Measurements from ENCODE around the gene RTN4IP1.
"Not testable (repeated sequence)": the region's sequence is repeated elsewhere in the genome, so short reads cannot be mapped to it uniquely, and the experiment has no call there.

Gene RTN4IP1

GRCh38 chr6:106627760-106628159 lies 1.5 kb downstream of the RTN4IP1 start:
- not testable (repeated sequence) for DNase-seq (ENCODE audit: low read depth)

GRCh38 chr6:106626485-106626884 lies 2.8 kb downstream of the RTN4IP1 start:
- DNase-seq (ENCODE audit: low read depth), result no peak

- DNase-seq (ENCODE audit: low read depth), result no peak
These were observed 6.3 kb downstream of the RTN4IP1 start for GRCh38 chr6:106623039-106623438.

DNA sequence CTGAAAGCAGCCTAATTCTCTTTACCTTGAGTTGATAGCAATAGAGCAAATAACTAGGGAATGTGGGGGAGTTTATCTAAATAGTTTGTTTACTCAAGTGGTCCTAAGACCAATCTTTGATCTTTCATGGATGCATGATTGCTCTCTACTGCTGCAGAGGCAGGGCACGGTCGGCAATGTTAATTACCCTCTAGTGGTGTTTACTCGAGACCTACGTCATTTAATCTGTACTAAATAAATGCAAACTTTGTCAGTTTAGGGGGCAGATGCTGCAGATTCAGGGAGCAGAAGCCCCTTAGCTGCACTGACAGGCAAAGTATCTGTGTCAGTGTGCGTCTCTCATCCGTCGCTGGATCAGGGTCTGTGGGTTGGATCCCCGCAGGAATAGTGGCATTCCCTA lies 6.9 kb downstream of the RTN4IP1 start:
- no peak for DNase-seq (ENCODE audit: low read depth)

GRCh38 chr6:106620931-106621672 lies 8.2 kb downstream of the RTN4IP1 start:
- no peak for DNase-seq (ENCODE audit: low read depth)

DNA sequence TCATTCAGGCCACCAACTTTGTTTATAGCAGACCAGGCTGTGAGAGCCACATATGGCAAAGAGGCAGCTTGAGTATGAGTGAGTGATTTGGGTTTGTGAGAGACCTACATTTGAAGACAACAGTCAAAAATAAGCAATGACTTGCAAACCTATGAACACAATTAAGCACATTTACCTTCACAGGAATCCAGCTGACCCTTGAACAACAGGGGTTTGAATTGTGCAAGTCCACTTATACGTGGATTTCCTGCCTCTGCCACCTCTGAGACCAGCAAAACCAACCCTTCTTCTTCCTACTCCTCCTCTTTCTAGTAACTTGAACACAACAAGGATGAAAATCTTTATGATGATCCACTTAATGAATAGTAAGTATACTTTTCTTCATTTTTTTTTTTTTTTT lies 10.1 kb downstream of the RTN4IP1 start:
- no peak for DNase-seq (ENCODE audit: low read depth)

DNA sequence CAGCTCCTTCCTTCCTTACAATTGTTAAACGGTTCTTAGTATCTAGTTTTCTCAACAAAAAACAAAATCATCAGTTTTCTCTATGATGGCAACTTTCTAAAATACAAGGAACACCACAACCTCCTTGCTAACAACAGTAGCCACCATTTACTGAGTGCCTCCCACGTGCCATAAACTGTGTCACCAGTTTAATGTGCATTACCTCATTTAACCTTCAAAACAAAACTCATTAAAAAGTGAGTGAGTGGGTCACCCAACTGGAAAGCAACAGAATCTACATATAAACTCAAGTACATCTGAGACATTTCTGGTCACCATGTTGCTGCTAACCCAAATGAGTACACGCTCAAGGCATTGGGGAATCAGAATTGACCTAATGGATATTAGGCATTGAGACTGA lies 11.0 kb downstream of the RTN4IP1 start:
- no peak for DNase-seq (ENCODE audit: low read depth)

DNA sequence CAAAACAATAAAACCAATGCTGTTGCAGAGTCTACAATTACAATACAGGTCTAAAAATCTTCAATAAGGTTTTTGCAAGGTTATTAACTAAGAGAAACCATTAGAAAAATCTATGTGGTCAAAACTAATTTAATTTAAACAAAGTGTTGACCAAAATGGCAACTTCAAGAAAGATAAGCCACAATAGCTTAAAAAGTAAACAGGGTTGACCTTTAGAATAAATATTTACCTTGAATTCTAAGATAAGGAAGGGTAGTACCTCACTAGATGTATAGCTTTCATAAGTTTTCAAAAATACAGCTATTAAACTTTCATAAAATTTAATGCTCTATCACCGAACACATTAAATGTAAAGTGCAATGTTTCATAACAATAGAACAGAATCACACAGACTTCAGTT lies 11.4 kb downstream of the RTN4IP1 start:
- no peak for DNase-seq (ENCODE audit: low read depth)

DNA sequence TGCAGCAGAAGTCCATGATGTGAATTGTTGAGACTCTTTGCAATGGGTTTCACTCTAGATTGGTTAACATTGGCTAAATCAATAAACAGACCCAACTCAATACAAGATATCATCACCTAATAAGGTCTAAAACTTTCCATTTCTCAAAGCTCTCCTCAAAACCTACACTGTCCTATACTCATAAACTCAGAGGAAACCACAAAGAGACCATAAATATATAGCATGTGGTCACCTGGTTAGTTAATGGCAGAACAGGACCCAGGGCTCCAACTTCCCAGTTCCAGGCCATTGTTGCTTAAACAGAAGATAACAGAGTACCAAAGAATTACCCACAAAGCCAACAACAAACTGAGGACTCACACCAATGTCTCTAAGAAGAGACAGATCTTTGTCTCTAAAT lies 12.0 kb downstream of the RTN4IP1 start:
- DNase-seq (ENCODE audit: low read depth), result no peak

- DNase-seq (ENCODE audit: low read depth), result no peak
These were observed 14.6 kb downstream of the RTN4IP1 start for GRCh38 chr6:106614592-106615257.

DNA sequence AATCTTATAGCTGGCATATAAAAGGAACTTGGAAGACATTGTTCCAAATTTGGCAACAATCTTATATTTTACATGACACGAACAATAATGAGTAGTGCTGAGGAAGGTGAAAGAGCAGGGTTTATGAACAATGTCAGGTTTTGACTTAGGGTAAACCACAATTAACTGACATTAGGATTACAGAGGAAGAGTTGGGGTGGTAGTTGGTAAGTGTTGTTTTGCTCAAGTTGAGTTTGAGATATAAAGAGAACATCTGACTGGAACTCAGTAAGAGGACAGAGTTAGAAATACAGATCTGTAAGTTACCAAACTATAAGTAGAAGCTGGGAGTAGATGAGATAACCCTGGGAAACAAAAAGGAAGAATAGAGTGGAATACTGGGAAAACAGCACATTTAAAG lies 15.1 kb downstream of the RTN4IP1 start:
- no peak for DNase-seq (ENCODE audit: low read depth)

DNA sequence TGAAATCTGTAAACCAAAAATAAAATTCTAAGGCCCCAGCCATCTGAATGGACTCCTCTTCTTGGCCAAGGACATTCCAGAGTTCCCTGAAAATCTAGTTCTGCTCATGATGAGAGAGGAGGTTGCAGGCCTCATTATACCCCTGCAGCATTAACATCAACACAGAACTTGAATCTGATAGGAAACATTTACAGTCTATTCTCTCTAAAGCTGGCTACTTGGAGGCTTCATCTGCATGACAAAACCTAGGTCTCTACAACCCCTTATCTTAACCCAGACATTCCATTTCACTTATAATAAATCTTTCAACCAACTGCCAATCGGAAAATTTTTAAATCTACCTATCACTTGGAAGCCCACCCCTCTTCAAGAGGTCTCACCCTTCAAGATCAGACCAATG lies 15.7 kb downstream of the RTN4IP1 start:
- DNase-seq (ENCODE audit: low read depth), result no peak

DNA sequence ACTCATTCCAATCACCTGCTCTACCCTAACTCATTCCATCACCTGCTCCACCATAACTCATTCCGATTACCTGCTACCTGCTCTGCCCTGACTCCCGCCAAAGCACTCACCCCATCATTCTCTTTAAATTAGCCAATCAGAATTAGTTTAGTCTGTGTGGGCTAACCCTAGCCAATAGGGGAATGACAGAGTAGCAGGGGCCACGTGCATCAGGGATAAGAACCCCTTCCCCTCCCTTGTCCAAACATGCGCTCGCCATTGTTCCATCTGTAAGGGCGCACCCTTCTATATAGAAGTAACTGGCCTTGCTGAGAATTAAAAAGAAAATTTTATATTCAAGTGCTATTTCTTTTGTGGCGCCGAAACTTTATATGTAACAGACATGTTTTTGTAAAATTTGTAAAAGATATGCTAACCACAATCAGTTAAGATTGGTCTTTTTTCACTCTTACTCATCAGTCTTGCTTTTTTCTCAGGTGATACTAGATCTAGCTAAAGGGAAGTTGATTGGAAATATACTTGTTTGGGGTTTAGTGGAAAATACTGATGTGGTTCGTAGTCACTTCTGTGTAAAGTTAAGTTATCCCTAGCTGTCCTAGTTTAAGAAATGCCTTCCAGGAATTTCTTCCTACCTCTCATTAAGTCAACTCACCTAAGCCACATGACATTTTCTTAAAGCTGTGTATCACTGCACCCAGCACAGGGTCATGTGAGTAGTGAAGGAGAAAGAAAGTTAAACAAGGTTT lies 16.5 kb downstream of the RTN4IP1 start:
- no peak for DNase-seq (ENCODE audit: low read depth)

- no peak for DNase-seq (ENCODE audit: low read depth)
These were observed 18.3 kb downstream of the RTN4IP1 start for GRCh38 chr6:106611030-106611429.

DNA sequence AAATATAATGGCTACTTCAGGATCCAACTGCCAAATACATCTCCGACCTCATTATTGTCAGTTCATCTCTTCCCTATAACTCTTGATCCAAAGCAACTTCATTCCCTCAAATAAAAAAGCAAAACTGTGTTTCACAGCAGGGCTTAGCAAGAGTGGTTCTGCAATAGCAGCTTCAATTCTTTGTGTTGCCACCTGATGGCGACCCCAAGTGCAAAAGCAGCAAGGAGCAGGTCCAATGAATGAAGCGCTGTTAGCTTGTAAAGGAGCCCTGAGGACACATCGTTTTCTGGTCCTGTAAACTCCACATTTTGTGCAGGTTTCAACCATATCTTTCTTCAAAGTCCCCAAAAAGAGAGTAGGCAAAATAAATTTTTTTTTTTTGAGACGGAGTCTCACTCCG lies 19.6 kb downstream of the RTN4IP1 start:
- DNase-seq (ENCODE audit: low read depth), result no peak

GRCh38 chr6:106608080-106608668 lies 21.1 kb downstream of the RTN4IP1 start:
- no peak for DNase-seq (ENCODE audit: low read depth)

DNA sequence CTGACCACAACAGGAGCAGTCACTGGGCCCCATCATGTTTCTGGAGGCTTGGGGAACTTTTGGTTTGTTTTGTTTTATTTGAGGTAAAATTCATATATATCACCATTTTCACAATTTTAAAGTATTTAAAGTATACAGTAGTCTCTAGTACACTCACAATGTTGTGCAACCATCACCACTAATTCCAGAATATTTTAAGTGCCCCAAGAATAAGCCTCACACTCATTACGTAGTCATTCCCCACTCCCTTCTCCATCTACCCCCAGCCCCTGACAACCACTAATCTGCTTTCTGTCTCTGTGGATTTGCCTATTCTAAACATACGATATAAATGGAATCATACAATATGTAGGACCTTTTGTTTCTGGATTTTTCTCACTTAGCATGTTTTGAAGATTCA lies 29.0 kb downstream of the RTN4IP1 start:
- DNase-seq (ENCODE audit: low read depth), result no peak

DNA sequence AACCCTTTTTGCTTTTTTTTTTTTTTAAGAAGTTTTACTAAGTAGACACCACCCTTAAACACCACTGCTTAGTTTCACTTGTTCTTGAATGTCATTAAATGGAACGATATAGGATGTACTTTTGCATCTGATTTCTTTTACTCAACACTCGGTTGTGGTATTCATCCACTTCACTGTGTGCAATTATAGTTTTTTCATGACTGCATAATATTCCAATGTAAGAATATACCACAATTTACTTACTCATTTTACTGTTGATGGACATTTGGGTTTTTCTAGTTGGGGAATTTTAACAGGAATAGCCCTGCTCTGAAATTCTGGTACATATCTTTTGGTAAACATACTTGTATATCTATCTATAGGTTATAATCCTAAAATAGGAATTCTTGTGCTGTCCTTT lies 29.9 kb downstream of the RTN4IP1 start:
- DNase-seq (ENCODE audit: low read depth), result no peak

DNA sequence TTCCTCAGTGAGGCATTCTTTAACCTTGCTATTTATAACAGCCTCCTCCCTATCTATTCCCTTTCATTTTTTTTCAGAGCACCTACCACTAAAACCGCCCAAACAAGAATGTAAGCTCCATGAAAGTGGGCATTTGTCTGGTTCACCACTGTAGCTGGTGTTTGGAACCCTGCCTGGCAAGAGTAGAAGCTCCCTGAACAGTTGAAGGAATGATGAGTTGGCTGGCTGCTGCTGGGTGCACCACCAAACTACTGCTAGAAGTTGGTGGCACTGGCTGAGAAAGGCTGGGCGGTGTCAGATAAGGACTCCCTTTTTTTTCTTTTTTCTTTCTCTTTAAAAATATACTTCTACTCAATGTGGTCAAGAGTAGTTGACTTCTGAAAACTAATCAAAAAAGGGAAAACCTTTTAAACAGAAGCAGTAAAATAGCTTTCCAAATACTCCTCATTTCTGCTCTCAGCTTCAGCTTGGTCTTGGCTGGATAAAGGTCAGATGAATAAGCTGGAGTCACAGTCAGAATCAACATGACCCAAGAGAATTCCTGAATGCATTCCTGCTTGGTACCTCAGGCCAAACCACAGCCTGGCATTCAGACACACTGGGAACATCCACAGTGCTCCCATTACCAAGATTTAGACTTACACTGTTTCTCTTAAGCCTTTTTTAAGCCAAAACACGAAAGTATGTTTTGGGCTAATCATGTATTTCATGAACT lies 38.0 kb downstream of the RTN4IP1 start:
- DNase-seq (ENCODE audit: low read depth), result no peak

DNA sequence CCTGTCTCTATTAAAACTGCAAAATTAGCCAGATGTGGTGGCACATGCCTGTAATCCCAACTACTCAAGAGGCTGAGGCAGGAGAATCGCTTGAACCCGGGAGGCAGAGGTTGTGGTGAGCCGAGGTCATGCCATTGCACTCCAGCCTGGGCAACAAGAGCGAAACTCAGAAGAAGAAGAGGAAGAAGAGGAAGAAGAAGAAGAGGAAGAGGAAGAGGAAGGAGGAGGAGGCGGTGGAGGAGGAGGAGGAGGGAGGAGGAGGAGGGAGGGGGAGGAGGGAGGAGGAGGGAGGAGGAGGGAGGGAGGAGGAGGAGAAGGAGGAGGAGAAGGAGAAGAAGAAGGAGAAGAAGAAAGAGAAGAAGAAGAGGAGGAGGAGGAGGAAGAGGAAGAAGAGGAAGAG lies 40.4 kb downstream of the RTN4IP1 start:
- not testable (repeated sequence) for DNase-seq (ENCODE audit: low read depth)

GRCh38 chr6:106586815-106587415 lies 42.4 kb downstream of the RTN4IP1 start:
- DNase-seq (ENCODE audit: low read depth), result no peak

GRCh38 chr6:106581468-106581867 lies 47.8 kb downstream of the RTN4IP1 start:
- no peak for DNase-seq (ENCODE audit: low read depth)

Data from stimulated activated CD8-positive, alpha-beta memory T cell treated with anti-CD3 and anti-CD28 coated beads, Interleukin-4, amount 100 ng/mL, for 24 hours (primary cell).